Caco-2 (cell line): Measurements from ENCODE around the gene GRAMD2B. TPM values are rescaled to one million over a fixed set of nuclear protein-coding genes. Genes with fewer than 3 reads are reported as not detected.

Experiments
- BruUV-seq: library from RNA; stranded (reverse); fragments of 400-500 nt; replicated peaks from 2 replicates; lab custom pipeline; 2021; lab: Mats Ljungman, UMichigan
- CTCF ChIA-PET: fragments of 300-600 bp; sonication (Branson Sonifier 250); formaldehyde crosslinking; loops from one replicate; lab custom pipeline; 2022; ENCODE audit warnings: antibody characterized with exemption; lab: Charles Lee
- POLR2A ChIA-PET: fragments of 300-600 bp; sonication (Branson Sonifier 250); formaldehyde crosslinking; loops from one replicate; lab custom pipeline; 2022; ENCODE audit warnings: antibody characterized with exemption; lab: Charles Lee
- DNase-seq, 2 experiments: peaks; one replicate each; pipeline versions ENCODE4 v3.0.0 to v3.0.0-alpha.2; 2020 to 2022
- H3K27me3 ChIP-seq: replicated peaks from 2 replicates; pipeline ENCODE4 v1.6.0; 2011; ENCODE audit warnings: low read length; ENCODE audit not compliant: control insufficient read depth, insufficient read depth
- H3K36me3 ChIP-seq: 2 replicates; pipeline ENCODE4 v1.5.1; 2011; ENCODE audit warnings: low read length; ENCODE audit not compliant: control insufficient read depth, insufficient read depth
- H3K4me1 ChIP-seq: fragments of 250-450 bp; sonication (Bioruptor Pico); 2 replicates; pipeline ENCODE4 v1.5.1; 2020; ENCODE audit warnings: mild to moderate bottlenecking
- H3K4me3 ChIP-seq: 2 replicates; pipeline ENCODE4 v1.5.1; 2011; ENCODE audit warnings: low read depth, mild to moderate bottlenecking, control low read depth, low read length
- H3K9me3 ChIP-seq: fragments of 250-450 bp; sonication (Bioruptor Pico); 2 replicates; pipeline ENCODE4 v1.5.1; 2020; ENCODE audit warnings: mild to moderate bottlenecking, moderate library complexity
- H3K27ac Mint-ChIP-seq: one replicate; pipeline ENCODE4 v1.8.0; 2022; ENCODE audit warnings: mixed read lengths; ENCODE audit not compliant: unreplicated experiment
- H3K27me3 Mint-ChIP-seq: one replicate; pipeline ENCODE4 v1.8.0; 2022; ENCODE audit warnings: mixed read lengths; ENCODE audit not compliant: insufficient read depth, unreplicated experiment
- H3K36me3 Mint-ChIP-seq: one replicate; pipeline ENCODE4 v1.8.0; 2022; ENCODE audit warnings: mild to moderate bottlenecking, mixed read lengths; ENCODE audit not compliant: insufficient read depth, unreplicated experiment
- H3K4me1 Mint-ChIP-seq: one replicate; pipeline ENCODE4 v1.8.0; 2022; ENCODE audit warnings: low read depth, mixed read lengths; ENCODE audit not compliant: unreplicated experiment
- H3K4me3 Mint-ChIP-seq: one replicate; pipeline ENCODE4 v1.8.0; 2022; ENCODE audit warnings: mild to moderate bottlenecking, moderate library complexity, mixed read lengths; ENCODE audit not compliant: unreplicated experiment
- H3K9me3 Mint-ChIP-seq: one replicate; pipeline ENCODE4 v1.8.0; 2022; ENCODE audit warnings: mixed read lengths; ENCODE audit not compliant: unreplicated experiment
- intact Hi-C: fragments of 100-400 bp; cut with micrococcal nuclease; formaldehyde crosslinking; loops from one replicate; pipeline ENCODE4 v1.10.0; 2022; ENCODE audit not compliant: unreplicated experiment
- total RNA-seq: library from RNA; stranded (reverse); gene quantifications from 2 replicates; pipeline ENCODE4 v1.2.3, GENCODE V29; 2022
- TF ChIP-seq, protein P1 (sequence below), 2 experiments: fragments of 200-600 bp in 1 of 2; IDR thresholded peaks; 1 replicate in 1 of 2; 2 replicates in 1 of 2; pipeline versions ENCODE4 v1.5.1 to v1.8.0; 2011 to 2022; ENCODE audit warnings: antibody characterized with exemption in 1 of 2, control low read depth in 1 of 2, inconsistent platforms in 1 of 2, low read depth in 1 of 2, low read length in 1 of 2, mild to moderate bottlenecking in 1 of 2, moderate library complexity in 1 of 2; ENCODE audit not compliant: insufficient read depth in 1 of 2, severe bottlenecking in 1 of 2, unreplicated experiment in 1 of 2

GRAMD2B gene
- total RNA-seq, 1 experiment from 2014 or later, result 3.0 TPM

GRCh38 chr5:126403876-126404275 lies 19.3 kb upstream of the GRAMD2B start:
- TF ChIP-seq, protein P1, sequence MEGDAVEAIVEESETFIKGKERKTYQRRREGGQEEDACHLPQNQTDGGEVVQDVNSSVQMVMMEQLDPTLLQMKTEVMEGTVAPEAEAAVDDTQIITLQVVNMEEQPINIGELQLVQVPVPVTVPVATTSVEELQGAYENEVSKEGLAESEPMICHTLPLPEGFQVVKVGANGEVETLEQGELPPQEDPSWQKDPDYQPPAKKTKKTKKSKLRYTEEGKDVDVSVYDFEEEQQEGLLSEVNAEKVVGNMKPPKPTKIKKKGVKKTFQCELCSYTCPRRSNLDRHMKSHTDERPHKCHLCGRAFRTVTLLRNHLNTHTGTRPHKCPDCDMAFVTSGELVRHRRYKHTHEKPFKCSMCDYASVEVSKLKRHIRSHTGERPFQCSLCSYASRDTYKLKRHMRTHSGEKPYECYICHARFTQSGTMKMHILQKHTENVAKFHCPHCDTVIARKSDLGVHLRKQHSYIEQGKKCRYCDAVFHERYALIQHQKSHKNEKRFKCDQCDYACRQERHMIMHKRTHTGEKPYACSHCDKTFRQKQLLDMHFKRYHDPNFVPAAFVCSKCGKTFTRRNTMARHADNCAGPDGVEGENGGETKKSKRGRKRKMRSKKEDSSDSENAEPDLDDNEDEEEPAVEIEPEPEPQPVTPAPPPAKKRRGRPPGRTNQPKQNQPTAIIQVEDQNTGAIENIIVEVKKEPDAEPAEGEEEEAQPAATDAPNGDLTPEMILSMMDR (IDR thresholded peaks at IDR 0.05; ENCODE audit: insufficient read depth in 1 of 2, low read depth in 1 of 2, low read length in 1 of 2, severe bottlenecking in 1 of 2, unreplicated experiment in 1 of 2), result no peak
- Histone ChIP-seq H3K9me3 (peaks cover 7% of the 10 kb centered on the region; the same call in 1 of the 2 replicates), H3K4me3 (no peak overlapping the region), H3K36me3 (no peaks in the 10 kb centered on the region), H3K4me1 (no peaks in the 10 kb centered on the region), H3K27me3 (no peaks in the 10 kb centered on the region; the same call in 1 of the 2 replicates)
- Mint-ChIP-seq H3K27me3 (peaks cover 6% of the 10 kb centered on the region), H3K4me1 (no peaks in the 10 kb centered on the region), H3K27ac (no peak overlapping the region), H3K4me3 (no peak overlapping the region), H3K36me3 (no peaks in the 10 kb centered on the region), H3K9me3 (peaks cover 36% of the 10 kb centered on the region)
- intact Hi-C loops, result no loop called here
- ChIA-PET CTCF (no interaction called here), POLR2A (no interaction called here)
- no peak for DNase-seq
- BruUV-seq, result no TSS peak

GRCh38 chr5:126410623-126411022 lies 12.6 kb upstream of the GRAMD2B start:
- Mint-ChIP-seq H3K4me1 (no peaks in the 10 kb centered on the region), H3K27me3 (no peaks in the 10 kb centered on the region), H3K27ac (no peak overlapping the region), H3K9me3 (peaks cover 13% of the 10 kb centered on the region), H3K4me3 (no peak overlapping the region), H3K36me3 (no peaks in the 10 kb centered on the region)
- DNase-seq, result no peak
- ChIA-PET CTCF (no interaction called here), POLR2A (no interaction called here)
- no peaks in the 10 kb centered on the region for H3K36me3 ChIP-seq
- H3K9me3 ChIP-seq, result no peaks in the 10 kb centered on the region
- TF ChIP-seq, protein P1 (IDR thresholded peaks at IDR 0.05; ENCODE audit: insufficient read depth in 1 of 2, low read depth in 1 of 2, low read length in 1 of 2, severe bottlenecking in 1 of 2, unreplicated experiment in 1 of 2), result no peak
- 0 out of 2 replicates have a peak, but pooled peaks cover 6% of the 10 kb centered on the region for H3K4me1 ChIP-seq
- intact Hi-C loops, result no loop called here
- no peaks in the 10 kb centered on the region; the same call in 1 of the 2 replicates for H3K27me3 ChIP-seq
- H3K4me3 ChIP-seq, result no peak overlapping the region
- no TSS peak for BruUV-seq

GRCh38 chr5:126413856-126414255 lies 9.4 kb upstream of the GRAMD2B start:
- Mint-ChIP-seq H3K4me3 (no peak overlapping the region), H3K9me3 (peaks cover 13% of the 10 kb centered on the region), H3K27me3 (no peaks in the 10 kb centered on the region), H3K36me3 (no peaks in the 10 kb centered on the region), H3K27ac (no peak overlapping the region), H3K4me1 (no peaks in the 10 kb centered on the region)
- TF ChIP-seq, protein P1 (IDR thresholded peaks at IDR 0.05; ENCODE audit: insufficient read depth in 1 of 2, low read depth in 1 of 2, low read length in 1 of 2, severe bottlenecking in 1 of 2, unreplicated experiment in 1 of 2), result no peak
- no peak overlapping the region for H3K4me3 ChIP-seq
- H3K27me3 ChIP-seq, result no peaks in the 10 kb centered on the region
- no peaks in the 10 kb centered on the region for H3K9me3 ChIP-seq
- no peaks in the 10 kb centered on the region for H3K36me3 ChIP-seq
- ChIA-PET POLR2A (no interaction called here), CTCF (no interaction called here)
- 0 out of 2 replicates have a peak, but pooled peaks cover 6% of the 10 kb centered on the region for H3K4me1 ChIP-seq
- BruUV-seq, result no TSS peak
- intact Hi-C loops, result no loop called here
- DNase-seq, result no peak
